Activated CD8-positive, alpha-beta memory T cell treated with anti-CD3 and anti-CD28 coated beads, Interleukin-2, amount 50 U/mL, for 4 hours (primary cell): ENCODE data around the gene MOV10.
"Not testable (repeated sequence)": the region's sequence is repeated elsewhere in the genome, so short reads cannot be mapped to it uniquely, and the experiment has no call there.

Experiments
- DNase-seq: peaks from one replicate; pipeline ENCODE4 v3.0.0-alpha.2; 2020

Gene MOV10, protein sequence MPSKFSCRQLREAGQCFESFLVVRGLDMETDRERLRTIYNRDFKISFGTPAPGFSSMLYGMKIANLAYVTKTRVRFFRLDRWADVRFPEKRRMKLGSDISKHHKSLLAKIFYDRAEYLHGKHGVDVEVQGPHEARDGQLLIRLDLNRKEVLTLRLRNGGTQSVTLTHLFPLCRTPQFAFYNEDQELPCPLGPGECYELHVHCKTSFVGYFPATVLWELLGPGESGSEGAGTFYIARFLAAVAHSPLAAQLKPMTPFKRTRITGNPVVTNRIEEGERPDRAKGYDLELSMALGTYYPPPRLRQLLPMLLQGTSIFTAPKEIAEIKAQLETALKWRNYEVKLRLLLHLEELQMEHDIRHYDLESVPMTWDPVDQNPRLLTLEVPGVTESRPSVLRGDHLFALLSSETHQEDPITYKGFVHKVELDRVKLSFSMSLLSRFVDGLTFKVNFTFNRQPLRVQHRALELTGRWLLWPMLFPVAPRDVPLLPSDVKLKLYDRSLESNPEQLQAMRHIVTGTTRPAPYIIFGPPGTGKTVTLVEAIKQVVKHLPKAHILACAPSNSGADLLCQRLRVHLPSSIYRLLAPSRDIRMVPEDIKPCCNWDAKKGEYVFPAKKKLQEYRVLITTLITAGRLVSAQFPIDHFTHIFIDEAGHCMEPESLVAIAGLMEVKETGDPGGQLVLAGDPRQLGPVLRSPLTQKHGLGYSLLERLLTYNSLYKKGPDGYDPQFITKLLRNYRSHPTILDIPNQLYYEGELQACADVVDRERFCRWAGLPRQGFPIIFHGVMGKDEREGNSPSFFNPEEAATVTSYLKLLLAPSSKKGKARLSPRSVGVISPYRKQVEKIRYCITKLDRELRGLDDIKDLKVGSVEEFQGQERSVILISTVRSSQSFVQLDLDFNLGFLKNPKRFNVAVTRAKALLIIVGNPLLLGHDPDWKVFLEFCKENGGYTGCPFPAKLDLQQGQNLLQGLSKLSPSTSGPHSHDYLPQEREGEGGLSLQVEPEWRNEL

GRCh38 chr1:112674440-112674985 lies at the start of gene MOV10:
Gene MOV10, plus strand, starts transcription at chr1:112674659. Its CDS starts 254 bp downstream, at chr1:112674913.
- DNase-seq = peak; percentile 58

DNA sequence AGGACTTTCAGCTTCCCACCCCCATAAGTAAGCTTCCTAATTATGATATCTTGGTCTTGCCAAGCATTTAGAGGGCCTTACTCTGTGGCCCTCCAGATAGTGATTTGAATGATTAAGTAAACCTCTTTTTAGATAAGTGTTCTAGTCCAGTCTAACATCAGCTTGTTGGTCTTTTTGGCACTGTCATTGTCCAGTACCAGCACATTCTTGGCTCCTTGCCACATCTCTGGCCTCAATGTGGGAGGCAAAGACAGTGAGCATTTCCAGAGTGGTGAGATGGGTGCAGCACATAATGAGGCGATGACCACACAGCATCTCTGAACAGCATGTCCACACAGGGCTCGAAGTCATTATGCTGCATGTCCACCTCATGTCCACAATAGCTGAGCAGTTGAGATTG lies 48.8 kb upstream of the MOV10 start:
- no peak for DNase-seq

- DNase-seq = no peak
Measured at GRCh38 chr1:112626193-112626592, 48.3 kb upstream of the MOV10 start.

- no peak for DNase-seq
Measured at GRCh38 chr1:112626887-112627286, 47.6 kb upstream of the MOV10 start.

GRCh38 chr1:112628516-112628915 lies 45.9 kb upstream of the MOV10 start:
- no peak for DNase-seq

DNA sequence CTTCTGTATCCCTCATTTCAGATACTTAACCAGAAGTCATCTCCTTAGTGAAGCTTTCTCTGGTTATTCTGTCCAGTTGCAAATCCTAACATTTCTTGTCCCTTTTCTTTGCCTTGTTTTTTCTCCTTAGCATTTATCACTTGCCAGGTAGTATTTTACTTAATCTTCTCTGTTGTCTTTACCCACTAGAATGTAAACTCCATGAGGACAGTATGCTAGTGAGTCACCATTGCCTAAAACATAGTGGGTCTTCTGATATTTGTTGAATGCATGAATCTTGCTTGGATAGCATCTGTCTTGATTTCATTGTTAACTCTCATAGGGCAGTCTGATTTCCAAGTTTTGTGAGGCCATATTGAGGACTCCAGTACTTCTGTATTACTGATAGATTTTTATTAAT lies 45.2 kb upstream of the MOV10 start:
- DNase-seq = no peak

- no peak for DNase-seq
Measured at GRCh38 chr1:112633628-112634027, 40.8 kb upstream of the MOV10 start.

GRCh38 chr1:112634367-112634766 lies 40.1 kb upstream of the MOV10 start:
- no peak for DNase-seq

DNA sequence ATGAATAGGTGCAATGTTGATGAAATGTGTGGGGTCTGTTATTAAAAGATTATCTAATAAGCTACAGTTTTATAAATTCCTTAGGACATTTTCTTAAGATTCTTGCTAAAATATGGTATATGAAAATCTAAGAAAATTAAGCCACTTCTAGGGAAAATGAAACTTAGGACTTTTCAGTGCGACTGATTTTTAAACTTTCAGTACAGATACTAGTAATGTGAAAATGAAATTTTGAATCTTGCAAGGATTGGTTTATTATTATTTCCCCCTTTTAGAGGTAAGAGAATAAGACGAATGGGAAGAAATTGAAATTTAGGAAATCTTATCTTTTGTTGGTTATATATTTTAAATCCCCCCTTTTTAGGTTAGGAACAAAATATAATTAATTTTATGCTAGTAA lies 38.4 kb upstream of the MOV10 start:
- DNase-seq = no peak

DNA sequence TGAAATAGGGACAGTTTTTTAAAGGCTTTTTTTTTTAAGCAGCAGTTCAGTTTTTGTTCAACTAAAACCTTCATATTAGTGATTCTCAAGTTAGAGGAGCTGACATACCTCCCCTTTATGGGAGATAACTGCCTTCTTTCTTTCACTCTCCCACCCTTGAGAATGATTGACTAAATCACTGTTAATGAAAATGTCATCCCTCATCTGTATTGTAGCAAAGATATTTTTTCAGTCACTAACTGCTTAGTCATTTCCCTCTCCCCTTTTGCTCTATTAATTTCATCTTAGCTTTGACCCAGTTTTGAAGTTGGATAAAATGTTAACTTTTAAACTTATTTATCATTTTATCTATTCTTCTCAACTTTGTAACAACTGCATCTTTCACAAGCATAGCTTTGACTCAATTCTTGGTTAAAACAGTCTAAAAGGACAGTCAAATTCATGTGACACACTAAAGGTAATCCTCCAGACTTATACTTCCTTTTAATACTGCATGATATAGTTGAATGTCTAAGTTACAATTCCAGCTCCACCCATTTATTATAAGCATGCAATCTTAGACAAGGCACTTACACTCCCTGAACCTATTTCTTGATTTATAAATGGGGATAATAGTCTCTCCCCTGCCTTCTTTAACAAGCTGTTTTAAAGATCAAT lies 37.7 kb upstream of the MOV10 start:
- no peak for DNase-seq

DNA sequence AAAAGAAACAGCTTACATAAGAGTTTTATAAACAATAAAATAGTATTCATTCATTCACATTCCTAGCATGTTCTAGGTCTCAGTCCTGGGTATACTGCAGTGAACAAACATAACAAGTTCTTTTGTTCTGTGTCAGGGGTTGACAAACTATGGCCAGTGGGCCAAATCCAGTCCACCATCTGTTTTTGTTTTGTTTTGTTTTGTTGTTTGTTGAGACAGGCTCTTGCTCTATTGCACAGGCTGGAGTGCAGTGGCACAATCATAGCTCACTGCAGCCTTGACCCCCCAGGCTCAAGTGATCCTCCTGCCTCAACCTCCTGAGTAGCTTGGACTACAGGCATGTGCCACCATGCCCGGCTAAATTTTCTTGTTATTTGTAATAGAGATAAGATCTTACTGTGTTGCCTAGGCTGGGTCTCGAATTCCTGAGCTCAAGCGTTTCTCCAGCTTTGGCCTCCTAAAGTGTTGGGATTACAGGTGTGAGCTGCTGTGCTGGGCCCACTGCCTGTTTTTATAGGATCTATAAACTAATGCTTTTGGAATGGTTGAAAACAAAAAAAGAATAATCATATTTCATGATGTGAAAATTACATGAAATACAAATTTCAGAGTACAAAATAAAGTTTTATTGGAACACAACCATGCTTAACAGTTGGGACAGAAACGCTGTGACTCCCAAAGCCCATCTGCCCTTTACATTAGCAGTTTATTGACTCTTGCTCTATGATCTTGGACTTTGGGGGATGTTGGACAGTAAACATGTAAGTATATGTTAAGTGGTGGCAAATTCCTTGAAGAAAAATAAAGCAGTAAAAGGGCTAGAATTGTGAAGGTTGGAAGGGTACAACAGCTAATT lies 37.0 kb upstream of the MOV10 start:
- DNase-seq = no peak

GRCh38 chr1:112638110-112638428 lies 36.4 kb upstream of the MOV10 start:
- no peak for DNase-seq

GRCh38 chr1:112640437-112640836 lies 34.0 kb upstream of the MOV10 start:
- DNase-seq = not testable (repeated sequence)

- DNase-seq = no peak
Measured at GRCh38 chr1:112643080-112643479, 31.4 kb upstream of the MOV10 start.

DNA sequence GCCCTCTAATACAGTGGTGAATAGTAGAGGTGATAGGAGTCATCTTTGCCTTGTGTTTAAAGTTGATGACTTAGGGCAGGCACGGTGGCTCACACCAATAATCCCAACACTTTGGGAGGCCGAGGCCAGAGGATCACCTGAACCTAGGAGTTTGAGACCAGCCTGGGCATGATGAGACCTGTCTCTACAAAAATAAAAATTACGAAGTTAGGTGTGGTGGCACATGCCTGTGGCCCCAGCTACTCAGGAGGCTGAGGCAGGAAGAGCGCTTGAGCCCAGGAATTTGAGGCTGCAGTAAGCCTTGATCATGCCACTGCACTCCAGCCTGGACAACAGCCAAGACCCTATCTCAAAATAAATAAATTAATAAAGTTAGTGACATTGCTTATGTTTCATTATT lies 28.2 kb upstream of the MOV10 start:
- no peak for DNase-seq

GRCh38 chr1:112651205-112651604 lies 23.3 kb upstream of the MOV10 start:
- DNase-seq = no peak

DNA sequence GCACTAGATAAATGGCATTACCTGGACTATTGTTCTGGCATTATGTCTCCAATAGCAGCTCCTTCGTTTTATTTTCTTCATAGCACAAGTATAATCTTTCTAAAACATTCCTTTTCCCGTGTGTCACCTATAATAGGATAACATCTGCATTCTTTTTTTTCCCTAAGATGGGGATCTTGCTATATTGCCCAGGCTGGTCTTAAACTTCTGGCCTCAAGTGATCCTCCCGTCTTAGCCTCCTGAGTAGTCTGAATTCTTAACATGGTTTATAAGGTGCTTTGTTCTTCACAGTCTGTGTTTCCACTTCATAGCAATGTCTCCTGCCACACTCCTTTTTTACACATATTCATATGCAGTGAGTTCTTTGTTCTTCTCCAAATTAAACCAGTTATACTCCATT lies 8.6 kb upstream of the MOV10 start:
- DNase-seq = no peak

DNA sequence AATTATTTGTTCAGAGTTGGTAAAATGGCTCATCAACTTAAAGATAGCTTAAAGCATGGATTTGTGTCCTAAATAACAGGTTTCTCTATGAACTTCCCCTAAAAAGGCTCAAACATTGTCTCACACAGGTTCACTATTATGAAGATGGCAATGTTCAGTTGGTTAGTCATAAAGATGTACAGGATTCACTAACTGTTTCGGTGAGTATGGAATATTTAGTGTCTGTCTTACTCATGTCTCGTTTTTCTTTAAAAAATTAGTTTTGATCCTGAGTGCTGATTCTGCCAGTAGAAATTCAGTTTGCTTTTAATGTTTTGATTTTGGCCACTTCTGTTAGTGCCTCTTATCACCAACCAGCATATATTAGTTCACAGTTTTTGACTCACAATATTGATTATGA lies 7.5 kb upstream of the MOV10 start:
- DNase-seq = no peak

DNA sequence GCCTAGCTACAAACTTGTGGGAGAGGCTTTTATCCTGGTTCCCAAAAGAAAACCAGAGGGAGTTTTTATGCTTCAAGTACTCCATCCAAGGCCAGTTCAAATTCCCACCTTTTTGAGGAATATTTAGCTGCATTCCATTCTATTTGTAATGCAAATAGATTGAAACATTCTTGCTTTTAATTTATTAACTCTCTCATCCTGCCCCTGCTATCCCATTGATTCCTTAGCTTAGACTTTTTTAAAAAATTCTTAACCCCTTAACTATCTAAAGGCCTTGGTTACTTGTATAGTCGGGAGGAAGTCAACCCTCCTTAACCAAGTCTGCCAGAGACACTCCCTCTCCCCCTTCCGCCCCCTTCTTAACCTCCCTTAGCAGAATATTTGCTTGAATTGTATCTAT lies 2.5 kb upstream of the MOV10 start:
- no peak for DNase-seq

- DNase-seq = no peak
Measured at GRCh38 chr1:112672842-112673241, 1.6 kb upstream of the MOV10 start.

DNA sequence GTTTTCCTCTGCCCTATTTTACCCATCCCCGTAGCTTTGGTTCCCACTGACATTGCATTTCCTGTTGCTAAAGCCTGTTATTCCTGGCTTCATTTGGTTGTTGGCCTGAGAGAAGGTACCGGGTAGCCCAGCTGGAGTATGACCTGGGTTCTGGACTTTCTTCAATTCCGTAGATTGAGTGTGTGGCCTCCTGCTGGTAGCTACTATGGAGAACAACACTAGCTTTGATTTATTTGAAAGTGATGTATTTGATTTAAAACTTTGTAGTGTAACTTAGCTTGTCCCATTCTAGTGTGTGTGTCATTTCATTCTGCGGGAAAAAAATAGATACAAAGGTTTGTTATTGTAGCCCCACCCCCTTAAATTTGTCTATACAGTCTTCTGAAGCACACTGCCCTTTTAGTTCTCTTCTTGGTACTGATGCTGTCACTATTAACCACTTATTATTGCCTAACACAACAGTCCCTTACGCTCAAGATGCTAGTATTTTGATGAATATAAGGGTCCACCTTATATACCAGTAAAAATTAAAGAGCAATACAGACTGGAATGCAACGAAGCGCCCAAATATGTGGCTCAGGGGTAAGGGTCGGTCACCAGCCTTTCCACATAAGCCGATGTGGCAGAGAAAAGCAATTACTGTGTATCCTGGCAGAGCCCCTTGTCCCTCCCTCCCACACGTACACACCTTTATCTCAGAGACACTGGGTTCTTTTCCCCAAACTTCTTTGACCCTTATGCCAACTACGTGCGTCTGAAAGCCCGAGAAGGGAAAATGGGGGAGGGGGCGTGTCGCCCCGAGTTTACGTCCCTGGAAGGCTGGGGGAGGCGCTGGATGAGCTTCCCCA lies 643 bp upstream of the MOV10 start:
- DNase-seq = no peak
